ENCODE data around the gene UBR3.
"Not testable (repeated sequence)": the region's sequence is repeated elsewhere in the genome, so short reads cannot be mapped to it uniquely, and the experiment has no call there.

The UBR3 gene

GRCh38 chr2:170113168-170113894, 286.1 kb downstream of the UBR3 start:
- no peak for DNase-seq (ENCODE audit: low read depth in 2 of 2)

DNA sequence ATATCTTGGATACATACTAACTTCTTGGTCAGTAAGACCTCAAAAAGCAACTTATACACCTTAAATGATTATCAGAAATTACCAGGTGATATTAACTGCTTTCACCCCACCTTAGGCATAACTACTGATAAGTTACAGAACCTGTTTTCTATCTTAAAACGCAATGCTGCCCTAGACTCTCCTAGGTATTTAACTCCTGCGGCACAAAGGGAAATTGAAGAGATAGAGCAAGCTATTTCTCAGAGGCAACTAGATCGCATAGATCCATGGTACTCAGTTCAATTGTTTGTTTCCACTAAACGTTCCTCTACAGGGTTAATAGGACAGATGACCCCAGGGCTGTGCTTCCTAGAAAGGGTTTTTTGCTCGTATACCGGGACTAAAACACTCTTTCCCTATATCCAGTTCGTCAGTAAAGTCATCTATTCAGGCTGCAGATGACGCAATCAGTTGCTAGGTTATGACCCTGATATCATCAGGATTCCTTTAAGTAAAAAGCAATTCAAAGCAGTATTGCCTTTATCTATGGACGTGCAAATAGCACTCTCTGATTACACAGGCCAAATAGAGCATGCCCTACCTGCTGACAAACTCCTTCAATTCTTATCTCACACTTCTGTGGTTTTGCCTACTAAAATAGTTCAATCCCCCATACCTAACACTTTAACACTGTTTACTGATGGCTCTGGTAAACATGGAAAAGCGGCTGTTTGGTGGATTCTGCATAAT, 288.4 kb downstream of the UBR3 start:
- DNase-seq (ENCODE audit: low read depth in 2 of 2), result no peak

- no peak for DNase-seq (ENCODE audit: low read depth in 2 of 2)
Measured at GRCh38 chr2:170118641-170119040, 291.4 kb downstream of the UBR3 start.

- DNase-seq (ENCODE audit: low read depth in 2 of 2), result not testable (repeated sequence)
Measured at GRCh38 chr2:170119326-170119725, 292.1 kb downstream of the UBR3 start.

- DNase-seq (ENCODE audit: low read depth in 2 of 2), result no peak
Measured at GRCh38 chr2:170121689-170122088, 294.4 kb downstream of the UBR3 start.

DNA sequence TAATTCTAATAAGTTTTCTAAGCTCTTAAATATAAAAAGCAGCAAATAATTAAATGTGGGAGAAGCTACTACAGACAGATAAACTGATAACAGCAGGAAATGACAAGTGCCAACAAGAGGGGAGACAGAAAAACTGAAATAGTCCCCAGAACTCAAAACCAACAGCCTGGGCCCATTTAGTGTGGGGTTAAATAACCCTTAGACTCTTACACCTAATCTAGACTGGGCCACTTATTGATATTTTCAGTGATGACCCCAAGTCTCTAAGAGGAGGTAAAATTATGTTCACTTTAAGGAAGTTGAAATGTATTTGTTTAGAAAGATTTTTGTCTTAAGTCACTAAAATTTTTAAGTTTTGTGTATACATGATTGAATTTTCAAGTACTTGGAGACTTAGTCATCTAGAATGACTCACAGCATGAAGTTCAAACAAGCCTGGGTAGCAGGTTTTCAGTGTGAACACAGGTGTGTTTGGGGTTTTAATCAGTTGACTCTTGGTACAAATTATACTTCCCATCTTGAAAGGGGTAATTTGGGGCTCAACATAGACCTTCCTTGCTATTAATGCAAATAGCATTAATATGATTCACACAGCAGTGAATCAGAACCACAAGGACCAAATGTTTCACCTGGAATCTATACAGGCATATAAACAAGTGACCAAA, 295.8 kb downstream of the UBR3 start:
- DNase-seq (ENCODE audit: low read depth in 2 of 2), result no peak

- no peak for DNase-seq (ENCODE audit: low read depth in 2 of 2)
Measured at GRCh38 chr2:170123593-170123992, 296.3 kb downstream of the UBR3 start.

DNA sequence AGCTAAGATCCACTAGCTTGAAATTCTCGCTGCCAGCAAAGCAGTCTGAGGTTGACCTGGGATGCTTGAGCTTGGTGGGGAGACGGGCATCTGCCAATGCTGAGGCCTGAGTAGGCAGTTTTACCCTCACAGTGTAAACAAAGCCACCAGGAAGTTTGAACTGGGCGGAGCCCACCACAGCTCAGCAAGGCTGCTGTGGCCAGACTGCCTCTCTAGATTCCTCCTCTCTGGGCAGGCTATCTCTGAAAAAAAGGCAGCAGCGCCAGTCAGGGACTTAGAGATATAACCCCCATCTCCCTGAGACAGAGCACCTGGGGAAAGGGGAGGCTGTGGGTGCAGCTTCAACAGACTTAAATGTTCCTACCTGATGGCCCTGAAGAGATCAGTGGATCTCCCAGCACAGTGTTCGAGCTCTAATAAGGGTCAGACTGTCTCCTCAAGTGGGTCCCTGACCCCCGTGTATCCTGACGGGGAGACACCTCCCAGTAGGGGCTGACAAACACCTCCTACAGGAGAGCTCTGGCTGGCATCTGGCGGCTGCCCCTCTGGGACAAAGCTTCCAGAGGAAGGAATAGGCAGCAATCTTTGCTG, 299.0 kb downstream of the UBR3 start:
- DNase-seq (ENCODE audit: low read depth in 2 of 2), result not testable (repeated sequence)

Data from stimulated activated CD8-positive, alpha-beta memory T cell treated with anti-CD3 and anti-CD28 coated beads, Interleukin-2, amount 100 ng/mL, for 1 hour (primary cell).